PC-3 (cell line): ENCODE measurements around the gene C5orf47. TPM values are rescaled to one million over a fixed set of nuclear protein-coding genes. Genes with fewer than 3 reads are reported as not detected.

Experiments
- ATAC-seq: fragments of 200-7000 bp; cut with Tn5 transposase; 2 replicates; pipeline ENCODE4 v1.9.1; 2020; ENCODE audit warnings: mild to moderate bottlenecking, moderate library complexity
- BruUV-seq: library from RNA; stranded (reverse); fragments of 400-500 nt; replicated peaks from 2 replicates; lab custom pipeline; 2021; lab: Mats Ljungman, UMichigan
- CTCF ChIA-PET: fragments of 300-600 bp; sonication (Branson Sonifier 250); formaldehyde crosslinking; loops from one replicate; lab custom pipeline; 2022; ENCODE audit warnings: antibody characterized with exemption; lab: Charles Lee
- POLR2A ChIA-PET: fragments of 300-600 bp; sonication (Branson Sonifier 250); formaldehyde crosslinking; loops from one replicate; lab custom pipeline; 2022; ENCODE audit warnings: antibody characterized with exemption; ENCODE audit not compliant: unreplicated experiment; lab: Charles Lee
- DNase-seq: peaks from one replicate; pipeline ENCODE4 v3.0.0-alpha.2; 2015
- H2AFZ ChIP-seq: fragments of 300-600 bp; sonication (generic); 2 replicates; pipeline ENCODE4 v1.6.0; 2016; ENCODE audit warnings: antibody characterized with exemption, low read length
- H3F3A ChIP-seq: fragments of 300-600 bp; sonication (generic); one replicate; pipeline ENCODE4 v1.6.0; 2017; ENCODE audit warnings: antibody characterized with exemption, low read length, control low read depth, mild to moderate bottlenecking; ENCODE audit not compliant: unreplicated experiment
- H3K27ac ChIP-seq: fragments of 300-600 bp; sonication (generic); 2 replicates; pipeline ENCODE4 v1.5.1; 2016; ENCODE audit warnings: mild to moderate bottlenecking, low read length
- H3K27me3 ChIP-seq: fragments of 300-600 bp; sonication (generic); 2 replicates; pipeline ENCODE4 v1.6.1; 2016; ENCODE audit warnings: low read length, mixed read lengths
- H3K36me3 ChIP-seq: fragments of 300-600 bp; sonication (generic); 2 replicates; pipeline ENCODE4 v1.6.1; 2016; ENCODE audit warnings: low read depth, mixed run types, low read length, mixed read lengths
- H3K4me1 ChIP-seq: fragments of 300-600 bp; sonication (generic); 2 replicates; pipeline ENCODE4 v1.5.1; 2016; ENCODE audit warnings: low read length; ENCODE audit not compliant: insufficient read depth
- H3K4me2 ChIP-seq: fragments of 300-600 bp; sonication (generic); 2 replicates; pipeline ENCODE4 v1.6.0; 2016; ENCODE audit warnings: low read length
- H3K4me3 ChIP-seq: fragments of 300-600 bp; sonication (generic); 2 replicates; pipeline ENCODE4 v1.5.1; 2016; ENCODE audit warnings: mild to moderate bottlenecking, low read length, mixed read lengths
- H3K79me2 ChIP-seq: fragments of 300-600 bp; sonication (generic); 2 replicates; pipeline ENCODE4 v1.6.1; 2017; ENCODE audit warnings: low read length, mixed read lengths
- H3K9ac ChIP-seq: fragments of 300-600 bp; sonication (generic); 2 replicates; pipeline ENCODE4 v1.6.0; 2016; ENCODE audit warnings: mild to moderate bottlenecking, low read length
- H3K9me2 ChIP-seq: fragments of 300-600 bp; sonication (generic); replicated peaks from 2 replicates; pipeline ENCODE4 v1.6.1; 2016; ENCODE audit warnings: mixed run types, low read length, mixed read lengths
- H3K9me3 ChIP-seq: fragments of 300-600 bp; sonication (generic); 2 replicates; pipeline ENCODE4 v1.6.1; 2016; ENCODE audit warnings: low read length, mixed read lengths
- H4K20me1 ChIP-seq: fragments of 300-600 bp; sonication (generic); 2 replicates; pipeline ENCODE4 v1.6.1; 2016; ENCODE audit warnings: low read length, mixed read lengths
- CTCF ChIP-seq: fragments of 300-600 bp; sonication (generic); conservative IDR thresholded peaks from 2 replicates; pipeline ENCODE4 v1.5.1; 2017; ENCODE audit warnings: antibody characterized with exemption, low read depth, mild to moderate bottlenecking, low read length
- EZH2 ChIP-seq: fragments of 300-600 bp; sonication (generic); IDR thresholded peaks from one replicate; pipeline ENCODE4 v1.6.1; 2017; ENCODE audit warnings: antibody characterized with exemption, mild to moderate bottlenecking, low read length; ENCODE audit not compliant: unreplicated experiment
- EZH2phosphoT487 ChIP-seq: fragments of 300-600 bp; sonication (generic); IDR thresholded peaks from 2 replicates; pipeline ENCODE4 v1.6.1; 2018; ENCODE audit warnings: mild to moderate bottlenecking, antibody characterized with exemption, low read length, borderline replicate concordance
- intact Hi-C: fragments of 100-400 bp; cut with micrococcal nuclease; formaldehyde crosslinking; loops from 2 replicates; pipeline ENCODE4 v1.9.0; 2023
- total RNA-seq: library from RNA; depleted of rRNA; stranded (reverse); fragments of >200 nt; gene quantifications from 2 replicates; pipeline ENCODE4 v1.2.3, GENCODE V29; 2014

The C5orf47 gene
- total RNA-seq, 1 experiment from 2014 or later = not detected

DNA sequence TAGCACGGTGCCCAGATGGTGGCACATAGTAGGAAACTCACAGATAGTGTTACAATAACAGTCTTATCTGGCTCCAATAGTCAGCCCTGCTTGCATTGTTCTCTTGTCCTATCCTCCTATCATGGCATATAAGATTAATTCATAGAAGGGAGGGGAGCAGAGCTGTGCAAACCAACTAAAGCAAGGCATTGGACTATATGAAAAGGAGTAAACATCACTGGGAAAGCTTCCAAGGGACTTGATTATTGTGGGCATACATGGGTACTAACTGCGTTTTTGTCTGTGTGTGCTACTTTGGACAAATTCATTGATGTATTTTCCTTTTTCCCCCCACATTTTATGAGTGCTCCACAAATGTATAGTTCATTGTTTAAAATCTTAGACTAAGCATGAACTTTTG is 43.8 kb upstream of the C5orf47 start:
- no peaks in the 10 kb centered on the region for H4K20me1 ChIP-seq
- no peak for DNase-seq
- H3F3A ChIP-seq = no peaks in the 10 kb centered on the region
- no peaks in the 10 kb centered on the region for H3K27me3 ChIP-seq
- no TSS peak for BruUV-seq
- H3K4me1 ChIP-seq = peaks cover 43% of the 10 kb centered on the region
- no peaks in the 10 kb centered on the region for H3K9me3 ChIP-seq
- intact Hi-C loops = no loop called here
- H3K4me3 ChIP-seq = no peak overlapping the region
- TF ChIP-seq CTCF (no peak), EZH2 (no peak), EZH2phosphoT487 (no peak)
- H3K27ac ChIP-seq = no peak overlapping the region
- no peak overlapping the region for H3K4me2 ChIP-seq
- no peak overlapping the region for H2AFZ ChIP-seq
- peaks cover 36% of the 10 kb centered on the region for H3K36me3 ChIP-seq
- CTCF ChIA-PET = no interaction called here
- H3K9me2 ChIP-seq = no peaks in the 10 kb centered on the region
- H3K79me2 ChIP-seq = peaks cover 9% of the 10 kb centered on the region; the same call in 1 of the 2 replicates
- H3K9ac ChIP-seq = no peak overlapping the region
- ATAC-seq = no peak
- POLR2A ChIA-PET = no interaction called here

- H3K79me2 ChIP-seq = peaks cover 9% of the 10 kb centered on the region; the same call in 1 of the 2 replicates
- no peaks in the 10 kb centered on the region for H3K9me3 ChIP-seq
- no peak overlapping the region for H3K4me2 ChIP-seq
- H3K4me3 ChIP-seq = no peak overlapping the region
- no peaks in the 10 kb centered on the region for H3K27me3 ChIP-seq
- peaks cover 44% of the 10 kb centered on the region for H3K36me3 ChIP-seq
- POLR2A ChIA-PET = no interaction called here
- H2AFZ ChIP-seq = no peak overlapping the region
- H4K20me1 ChIP-seq = no peaks in the 10 kb centered on the region
- ATAC-seq (no peak), DNase-seq (no peak)
- CTCF ChIA-PET = no interaction called here
- H3K9ac ChIP-seq = no peak overlapping the region
- no TSS peak for BruUV-seq
- H3K9me2 ChIP-seq = no peaks in the 10 kb centered on the region
- no peaks in the 10 kb centered on the region for H3F3A ChIP-seq
- TF ChIP-seq CTCF (no peak), EZH2 (no peak), EZH2phosphoT487 (no peak)
- peaks cover 38% of the 10 kb centered on the region for H3K4me1 ChIP-seq
- H3K27ac ChIP-seq = no peak overlapping the region
- intact Hi-C loops = no loop called here
Measured at GRCh38 chr5:173946323-173946722, 42.6 kb upstream of the C5orf47 start.

DNA sequence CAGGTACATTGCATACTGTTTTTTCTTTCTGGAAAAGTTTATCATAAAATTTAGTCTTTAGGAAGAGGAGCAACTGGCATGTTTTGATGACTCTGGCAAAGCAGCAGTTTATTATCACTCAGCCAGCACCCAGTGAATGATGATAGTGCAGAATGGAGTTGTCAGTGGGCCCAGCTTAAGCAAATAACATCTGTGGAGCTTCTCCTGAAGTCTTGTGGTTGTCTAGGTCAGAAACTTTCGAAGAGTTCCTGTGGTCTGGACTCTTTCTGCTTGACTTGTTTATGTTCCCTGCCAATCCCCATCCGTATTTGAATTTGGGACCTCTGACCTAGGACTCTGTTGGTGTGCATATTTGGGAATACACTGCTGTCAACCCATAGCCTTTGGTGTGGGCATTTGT is 38.1 kb upstream of the C5orf47 start:
- Histone ChIP-seq H3K36me3 (peaks cover 63% of the 10 kb centered on the region), H3K4me3 (no peak overlapping the region), H3K9me3 (no peaks in the 10 kb centered on the region), H3F3A (peaks cover 11% of the 10 kb centered on the region), H3K4me2 (no peak overlapping the region), H3K9ac (no peak overlapping the region), H4K20me1 (no peaks in the 10 kb centered on the region), H3K27me3 (no peaks in the 10 kb centered on the region), H3K79me2 (no peaks in the 10 kb centered on the region), H3K4me1 (peaks cover 33% of the 10 kb centered on the region), H3K27ac (no peak overlapping the region), H3K9me2 (no peaks in the 10 kb centered on the region), H2AFZ (no peak overlapping the region)
- POLR2A ChIA-PET = interaction anchor here (0.5 kb wide), 1 partner anchor 1455 kb away, joined by 5 read pairs; no protein-coding TSS in a partner anchor
- TF ChIP-seq CTCF (no peak), EZH2phosphoT487 (no peak), EZH2 (no peak)
- no peak for ATAC-seq
- intact Hi-C loops = no loop called here
- no peak for DNase-seq
- no TSS peak for BruUV-seq
- CTCF ChIA-PET = no interaction called here
